Endothelial cell of umbilical vein (primary cell): ENCODE results near the gene TYW1. TPM values are rescaled to one million over a fixed set of nuclear protein-coding genes. Genes with fewer than 3 reads are reported as not detected.

ENCODE experiments used
- BruUV-seq: library from RNA; stranded (reverse); fragments of 400-500 nt; replicated peaks from 2 replicates; lab custom pipeline; 2021; lab: Mats Ljungman, UMichigan
- CTCF ChIA-PET: fragments of 300-600, 350-600 bp; sonication (Branson Sonifier 250); formaldehyde crosslinking; loops from one replicate; lab custom pipeline; 2021; ENCODE audit warnings: antibody characterized with exemption, inconsistent platforms; lab: Charles Lee
- POLR2A ChIA-PET: fragments of 300-600, 350-600 bp; sonication (Branson Sonifier 250); formaldehyde crosslinking; loops from one replicate; lab custom pipeline; 2021; ENCODE audit warnings: antibody characterized with exemption, inconsistent platforms; lab: Charles Lee
- DNase-seq: peaks from one replicate; pipeline ENCODE4 v3.0.0-alpha.2; 2011; ENCODE audit warnings: low read depth, low spot score
- FAIRE-seq: peaks from 2 replicates; lab custom pipeline; 2011; peaks lifted over from hg19 to GRCh38; lab: Jason Lieb, UNC
- H2AFZ ChIP-seq: 2 replicates; pipeline ENCODE4 v1.6.0; 2012; ENCODE audit warnings: low read depth, low read length, control low read depth, inconsistent platforms
- H3K27ac ChIP-seq: 2 replicates; pipeline ENCODE4 v1.5.1; 2011; ENCODE audit warnings: low read depth, mild to moderate bottlenecking, control low read depth, low read length, moderate library complexity; ENCODE audit not compliant: insufficient read depth
- H3K27me3 ChIP-seq, 2 experiments: 2 replicates each; pipeline versions ENCODE4 v1.6.0 to v1.6.1; 2011; ENCODE audit warnings: low read length in 2 of 2, mixed read lengths in 1 of 2; ENCODE audit not compliant: control insufficient read depth in 2 of 2, insufficient read depth in 2 of 2
- H3K36me3 ChIP-seq, 2 experiments: 2 replicates in 1 of 2; 3 replicates in 1 of 2; pipeline ENCODE4 v1.5.1; 2011; ENCODE audit warnings: low read length in 2 of 2, mild to moderate bottlenecking in 1 of 2, moderate library complexity in 1 of 2; ENCODE audit not compliant: control insufficient read depth in 2 of 2, insufficient read depth in 2 of 2; ENCODE audit errors: extremely low read depth in 1 of 2
- H3K4me1 ChIP-seq: 3 replicates; pipeline ENCODE4 v1.5.1; 2011; ENCODE audit warnings: mild to moderate bottlenecking, low read length; ENCODE audit not compliant: control insufficient read depth, insufficient read depth; ENCODE audit errors: extremely low read depth
- H3K4me2 ChIP-seq: 2 replicates; pipeline ENCODE4 v1.6.1; 2011; ENCODE audit warnings: low read length, control low read depth, mixed read lengths; ENCODE audit not compliant: insufficient read depth
- H3K4me3 ChIP-seq, 3 experiments: fragments of 200-600 bp in 1 of 3; sonication (generic), shearing (Covaris generic) in 1 of 3; replicated peaks in 1 of 3; 2 replicates each; pipeline ENCODE4 v1.5.1; 2011 to 2016; ENCODE audit warnings: control low read depth in 3 of 3, low read length in 3 of 3, mild to moderate bottlenecking in 2 of 3, inconsistent platforms in 1 of 3, low read depth in 1 of 3, moderate library complexity in 1 of 3; ENCODE audit not compliant: insufficient read depth in 1 of 3
- H3K79me2 ChIP-seq: 2 replicates; pipeline ENCODE4 v1.6.0; 2012; ENCODE audit warnings: low read length, inconsistent platforms; ENCODE audit not compliant: control insufficient read depth, insufficient read depth
- H3K9ac ChIP-seq: replicated peaks from 2 replicates; pipeline ENCODE3; 2011; ENCODE audit warnings: low read length, control low read depth; ENCODE audit not compliant: insufficient read depth; ENCODE audit errors: extremely low read depth
- H3K9me1 ChIP-seq: replicated peaks from 3 replicates; pipeline ENCODE4 v1.6.0; 2011; ENCODE audit warnings: mild to moderate bottlenecking, low read length; ENCODE audit not compliant: control insufficient read depth, insufficient read depth; ENCODE audit errors: extremely low read depth
- H3K9me3 ChIP-seq: replicated peaks from 2 replicates; pipeline ENCODE4 v1.5.1; 2012; ENCODE audit warnings: low read length, inconsistent platforms; ENCODE audit not compliant: control insufficient read depth, insufficient read depth
- H4K20me1 ChIP-seq: replicated peaks from 2 replicates; pipeline ENCODE3; 2011; ENCODE audit warnings: mild to moderate bottlenecking, low read length; ENCODE audit not compliant: control insufficient read depth, insufficient read depth; ENCODE audit errors: extremely low read depth
- CTCF ChIP-seq, 2 donors: IDR thresholded peaks; 1 replicate in 1 of 2; 2 replicates in 1 of 2; pipeline ENCODE4 v1.5.1; 2011; ENCODE audit warnings: low read length in 2 of 2, mild to moderate bottlenecking in 2 of 2, moderate library complexity in 2 of 2, control low read depth in 1 of 2, inconsistent platforms in 1 of 2, low read depth in 1 of 2; ENCODE audit not compliant: insufficient read depth in 1 of 2; ENCODE audit errors: extremely low read depth in 1 of 2
- EZH2 ChIP-seq: IDR thresholded peaks from 2 replicates; pipeline ENCODE4 v1.6.1; 2012; ENCODE audit warnings: borderline replicate concordance, low read depth, mild to moderate bottlenecking, moderate library complexity, low read length, inconsistent platforms; ENCODE audit not compliant: severe bottlenecking
- FOS ChIP-seq: IDR thresholded peaks from 2 replicates; pipeline ENCODE4 v1.6.1; 2011; ENCODE audit warnings: mild to moderate bottlenecking, low read length, moderate library complexity, borderline replicate concordance; ENCODE audit not compliant: insufficient read depth
- GATA2 ChIP-seq: IDR thresholded peaks from 2 replicates; pipeline ENCODE4 v1.7.0; 2011; ENCODE audit warnings: low read depth, mild to moderate bottlenecking, moderate library complexity, mixed read lengths, low read length; ENCODE audit not compliant: insufficient read length, insufficient read depth
- JUN ChIP-seq: IDR thresholded peaks from 2 replicates; pipeline ENCODE4 v1.6.1; 2011; ENCODE audit warnings: borderline replicate concordance, low read depth; ENCODE audit not compliant: insufficient read length, insufficient read depth
- MAX ChIP-seq: IDR thresholded peaks from 2 replicates; pipeline ENCODE4 v1.6.1; 2011; ENCODE audit not compliant: insufficient read depth, insufficient read length
- MYC ChIP-seq: IDR thresholded peaks from one replicate; pipeline ENCODE4 v1.6.1; 2011; ENCODE audit warnings: mild to moderate bottlenecking, low read depth, low read length
- POLR2A ChIP-seq: IDR thresholded peaks from 2 replicates; pipeline ENCODE4 v1.6.1; 2012; ENCODE audit warnings: low read depth, mild to moderate bottlenecking, control low read depth, low read length
- POLR2AphosphoS5 ChIP-seq: IDR thresholded peaks from 2 replicates; pipeline ENCODE4 v1.6.1; 2012; ENCODE audit warnings: low read depth, mild to moderate bottlenecking, control low read depth, low read length, moderate library complexity; ENCODE audit not compliant: insufficient read depth
- dilution Hi-C: fragments of 300-500 bp; cut with MboI; formaldehyde crosslinking; loops from one replicate; pipeline ENCODE4 v1.15.0; 2019; ENCODE audit warnings: low sequenced_read_pairs; ENCODE audit not compliant: extremely low pct_ligation_motif_present
- intact Hi-C: fragments of 100-400 bp; cut with micrococcal nuclease; formaldehyde crosslinking; loops from one replicate; pipeline ENCODE4 v1.10.0; 2022
- polyA plus RNA-seq, 4 experiments: library from polyadenylated mRNA; depleted of rRNA in 3 of 4; stranded (reverse) in 3 of 4; unstranded in 1 of 4; fragments of >200 nt; gene quantifications; 2 replicates each; pipeline versions ENCODE4 v1.2.1 to v1.2.3, GENCODE V29; 2011 to 2012; ENCODE audit warnings: missing spikeins in 1 of 4
- total RNA-seq: library from RNA; stranded (reverse); gene quantifications from 2 replicates; pipeline ENCODE4 v1.2.3, GENCODE V29; 2021

Gene TYW1
- total and polyA plus RNA-seq, 2 donors (not counting 3 experiments of a cell fraction or from before 2014, with no cell fraction given) = 7.7 to 15.9 TPM

DNA sequence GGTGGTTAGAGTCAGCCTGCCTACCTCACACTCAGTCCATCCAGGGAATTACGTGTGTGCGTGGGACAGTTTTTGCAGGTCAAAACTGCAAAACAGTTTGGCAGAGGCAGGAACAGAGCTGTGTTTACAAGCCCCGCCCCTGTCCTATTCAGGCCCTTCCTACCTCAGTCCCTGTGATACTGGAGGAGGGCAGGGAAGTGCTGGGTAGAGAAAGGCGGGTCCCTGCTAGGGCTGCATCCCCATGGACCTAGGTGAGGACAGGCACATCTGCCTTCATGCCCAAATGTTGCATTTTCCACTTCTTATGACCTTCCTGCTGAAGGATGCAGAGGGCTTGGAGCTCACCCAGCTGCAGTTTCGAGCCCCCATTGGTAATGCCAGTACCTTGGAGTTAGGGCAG lies 26.3 kb upstream of the TYW1 start:
- no peaks in the 10 kb centered on the region for H3K27me3 ChIP-seq
- no peak for TF ChIP-seq POLR2AphosphoS5
- no peak for TF ChIP-seq MAX
- TF ChIP-seq FOS = no peak
- TF ChIP-seq EZH2 = no peak
- no peak for TF ChIP-seq JUN
- TF ChIP-seq CTCF (IDR thresholded peaks at IDR 0.05; ENCODE audit: extremely low read depth in 1 of 2, insufficient read depth in 1 of 2, low read depth in 1 of 2, low read length in 2 of 2) = no peak
- no peak for TF ChIP-seq POLR2A
- no peak for TF ChIP-seq MYC
- no peak for TF ChIP-seq GATA2
- no peaks in the 10 kb centered on the region for H3K9me1 ChIP-seq
- intact Hi-C loops = no loop called here
- no peaks in the 10 kb centered on the region for H3K36me3 ChIP-seq
- no peak overlapping the region for H3K27ac ChIP-seq
- no peaks in the 10 kb centered on the region for H3K4me1 ChIP-seq
- dilution Hi-C loops = no loop called here
- no TSS peak for BruUV-seq
- H3K4me2 ChIP-seq = no peak overlapping the region
- DNase-seq (no peak), FAIRE-seq (no peak)
- no peak overlapping the region for H3K4me3 ChIP-seq
- H2AFZ ChIP-seq = no peak overlapping the region
- ChIA-PET CTCF (no interaction called here), POLR2A (no interaction called here)
- H3K9me3 ChIP-seq = no peaks in the 10 kb centered on the region
- H3K79me2 ChIP-seq = no peaks in the 10 kb centered on the region
- no peaks in the 10 kb centered on the region for H4K20me1 ChIP-seq
- no peak overlapping the region for H3K9ac ChIP-seq
